B cell (primary cell): ENCODE results near the gene WARS2. TPM values are rescaled to one million over a fixed set of nuclear protein-coding genes. Genes with fewer than 3 reads are reported as not detected.

Source experiments
- ATAC-seq: fragments of 200-7000 bp; cut with Tn5 transposase; one replicate; pipeline ENCODE4 v1.10.0; 2021; ENCODE audit warnings: low read depth, mild to moderate bottlenecking, moderate number of reproducible peaks, moderate library complexity
- CTCF ChIA-PET: fragments of 350-600 bp; sonication (Branson Sonifier 250); formaldehyde crosslinking; loops from one replicate; lab custom pipeline; 2021; ENCODE audit warnings: antibody characterized with exemption, inconsistent platforms; lab: Charles Lee
- POLR2A ChIA-PET: fragments of 350-600 bp; sonication (Branson Sonifier 250); formaldehyde crosslinking; loops from one replicate; lab custom pipeline; 2021; ENCODE audit warnings: antibody characterized with exemption; lab: Charles Lee
- DNase-seq: peaks from one replicate; pipeline ENCODE4 v3.0.0; 2013
- H2AFZ ChIP-seq: 2 replicates; pipeline ENCODE4 v1.6.1; 2012; ENCODE audit warnings: mild to moderate bottlenecking, low read depth, low read length; ENCODE audit not compliant: insufficient read depth, poor library complexity, severe bottlenecking
- H3K27ac ChIP-seq, 2 donors: 1 replicate in 1 of 2; 2 replicates in 1 of 2; pipeline ENCODE4 v1.5.1; 2012 to 2013; ENCODE audit warnings: low read length in 2 of 2, mild to moderate bottlenecking in 2 of 2, moderate library complexity in 1 of 2
- H3K27me3 ChIP-seq, 4 experiments: fragments of 200-600 bp in 1 of 4; sonication (generic) in 1 of 4; replicated peaks in 1 of 4; 1 replicate in 2 of 4; 2 replicates in 2 of 4; pipeline versions ENCODE4 v1.6.1 to v1.7.0; 2013 to 2016; ENCODE audit warnings: low read length in 3 of 4, mild to moderate bottlenecking in 2 of 4, mixed read lengths in 1 of 4, moderate library complexity in 1 of 4; ENCODE audit not compliant: insufficient read depth in 4 of 4, control insufficient read depth in 3 of 4; ENCODE audit errors: control extremely low read depth in 1 of 4
- H3K36me3 ChIP-seq, 2 experiments: replicated peaks in 1 of 2; 1 replicate in 1 of 2; 2 replicates in 1 of 2; pipeline versions ENCODE4 v1.6.1 to v1.7.1; 2013; ENCODE audit warnings: low read length in 1 of 2; ENCODE audit not compliant: insufficient read depth in 2 of 2, control insufficient read depth in 1 of 2; ENCODE audit errors: control extremely low read depth in 1 of 2, extremely low read depth in 1 of 2
- H3K4me1 ChIP-seq, 2 donors: fragments of 200-600 bp in 1 of 2; sonication (generic) in 1 of 2; 1 replicate in 1 of 2; 2 replicates in 1 of 2; pipeline versions ENCODE4 v1.5.1 to v1.6.1; 2013 to 2017; ENCODE audit warnings: low read length in 2 of 2; ENCODE audit not compliant: control insufficient read depth in 2 of 2, insufficient read depth in 2 of 2
- H3K4me2 ChIP-seq: replicated peaks from 2 replicates; pipeline ENCODE3; 2012; ENCODE audit warnings: mild to moderate bottlenecking, low read depth, low read length; ENCODE audit not compliant: poor library complexity, severe bottlenecking
- H3K4me3 ChIP-seq, 5 experiments: fragments of 200-600 bp in 1 of 5; sonication (generic) in 1 of 5; 1 replicate in 3 of 5; 2 replicates in 2 of 5; pipeline versions ENCODE4 v1.5.1 to v1.7.0; 2011 to 2016; ENCODE audit warnings: low read length in 4 of 5, mild to moderate bottlenecking in 4 of 5, low read depth in 2 of 5, control low read depth in 1 of 5, moderate library complexity in 1 of 5; ENCODE audit not compliant: insufficient read depth in 1 of 5; ENCODE audit errors: control extremely low read depth in 1 of 5, extremely low read depth in 1 of 5
- H3K79me2 ChIP-seq: fragments of 200-600 bp; sonication (generic); one replicate; pipeline ENCODE4 v1.6.0; 2016; ENCODE audit warnings: low read length; ENCODE audit not compliant: control insufficient read depth, insufficient read depth
- H3K9ac ChIP-seq: fragments of 200-600 bp; sonication (generic); 2 replicates; pipeline ENCODE4 v1.6.1; 2017; ENCODE audit warnings: mild to moderate bottlenecking, low read length, moderate library complexity
- H3K9me3 ChIP-seq, 3 donors: one replicate each; pipeline versions ENCODE4 v1.6.1 to v1.7.1; 2013; ENCODE audit warnings: low read length in 2 of 3; ENCODE audit not compliant: control insufficient read depth in 2 of 3, insufficient read depth in 1 of 3; ENCODE audit errors: control extremely low read depth in 1 of 3
- H4K20me1 ChIP-seq: 2 replicates; pipeline ENCODE4 v1.6.0; 2012; ENCODE audit warnings: mild to moderate bottlenecking, low read length; ENCODE audit not compliant: insufficient read depth, control insufficient read depth, poor library complexity, severe bottlenecking
- H3K27ac Mint-ChIP-seq: one replicate; pipeline ENCODE4 v1.8.0; 2021; ENCODE audit warnings: mixed read lengths
- H3K27me3 Mint-ChIP-seq: one replicate; pipeline ENCODE4 v1.8.0; 2021; ENCODE audit warnings: mixed read lengths
- H3K4me1 Mint-ChIP-seq: one replicate; pipeline ENCODE4 v1.8.0; 2021; ENCODE audit warnings: mixed read lengths
- H3K4me3 Mint-ChIP-seq: one replicate; pipeline ENCODE4 v1.8.0; 2021; ENCODE audit warnings: mixed read lengths
- H3K9me3 Mint-ChIP-seq: one replicate; pipeline ENCODE4 v1.8.0; 2022; ENCODE audit warnings: mixed read lengths; ENCODE audit not compliant: insufficient read depth
- EZH2 ChIP-seq: IDR thresholded peaks from 2 replicates; pipeline ENCODE4 v1.6.1; 2012; ENCODE audit warnings: borderline replicate concordance, low read depth, mild to moderate bottlenecking, moderate library complexity, low read length; ENCODE audit not compliant: insufficient read depth, poor library complexity, severe bottlenecking
- WGBS: methylation state at CpG from one replicate; pipeline ENCODE4 v1.1.5; 2013; ENCODE audit warnings: missing lambda C conversion rate; ENCODE audit not compliant: insufficient coverage; 5-methylcytosine and 5-hydroxymethylcytosine counted together
- intact Hi-C: fragments of 100-400 bp; cut with micrococcal nuclease; formaldehyde crosslinking; loops from one replicate; pipeline ENCODE4 v1.10.0; 2022
- polyA plus RNA-seq: library from polyadenylated mRNA; depleted of rRNA; stranded (reverse); fragments of >200 nt; gene quantifications from 2 replicates; pipeline ENCODE4 v1.2.3, GENCODE V29; 2012
- total RNA-seq, 2 donors: library from RNA; stranded (reverse); fragments of 120-200 nt in 1 of 2; gene quantifications; 1 replicate in 1 of 2; 2 replicates in 1 of 2; pipeline versions ENCODE4 v1.2.3 to v1.2.4, GENCODE V29; 2013 to 2022
- TF ChIP-seq, protein P1 (sequence below): fragments of 200-600 bp; IDR thresholded peaks from one replicate; pipeline ENCODE4 v1.8.0; 2022; ENCODE audit warnings: antibody characterized with exemption, mild to moderate bottlenecking

Gene WARS2
- total and polyA plus RNA-seq, 2 donors (not counting 1 experiment from before 2014, with no cell fraction given), result 4.2 to 14.3 TPM

DNA sequence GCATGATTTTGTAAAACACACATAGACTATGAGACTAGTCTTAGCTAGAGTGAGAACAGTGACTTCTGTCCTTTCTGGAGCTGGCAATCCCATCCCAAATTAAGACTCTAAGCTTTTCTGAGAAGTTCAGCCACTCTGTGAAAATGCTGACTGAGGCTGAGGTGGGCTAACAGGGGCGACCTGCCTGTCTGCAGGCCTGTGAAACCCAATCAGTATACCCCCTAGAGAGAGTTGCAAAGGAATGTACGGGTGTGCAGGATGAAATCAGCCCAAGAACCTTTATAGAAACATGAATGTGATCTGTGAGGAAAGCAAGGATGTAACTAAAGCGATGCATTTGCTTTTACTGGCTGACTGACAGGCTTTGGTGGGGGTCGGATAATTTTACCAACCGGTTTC is 136.3 kb downstream of the WARS2 start:
- H3K36me3 ChIP-seq, result no peaks in the 10 kb centered on the region
- no peak overlapping the region for H3K9ac ChIP-seq
- peaks cover 74% of the 10 kb centered on the region for H3K27me3 Mint-ChIP-seq
- peaks cover 0 to 57% (median 3%) of the 10 kb centered on the region in 3 donors for H3K9me3 ChIP-seq
- ChIA-PET CTCF (no interaction called here), POLR2A (no interaction called here)
- no peak overlapping the region for H3K4me2 ChIP-seq
- H3K27ac Mint-ChIP-seq, result no peak overlapping the region
- no peak for TF ChIP-seq EZH2
- TF ChIP-seq, protein P1, sequence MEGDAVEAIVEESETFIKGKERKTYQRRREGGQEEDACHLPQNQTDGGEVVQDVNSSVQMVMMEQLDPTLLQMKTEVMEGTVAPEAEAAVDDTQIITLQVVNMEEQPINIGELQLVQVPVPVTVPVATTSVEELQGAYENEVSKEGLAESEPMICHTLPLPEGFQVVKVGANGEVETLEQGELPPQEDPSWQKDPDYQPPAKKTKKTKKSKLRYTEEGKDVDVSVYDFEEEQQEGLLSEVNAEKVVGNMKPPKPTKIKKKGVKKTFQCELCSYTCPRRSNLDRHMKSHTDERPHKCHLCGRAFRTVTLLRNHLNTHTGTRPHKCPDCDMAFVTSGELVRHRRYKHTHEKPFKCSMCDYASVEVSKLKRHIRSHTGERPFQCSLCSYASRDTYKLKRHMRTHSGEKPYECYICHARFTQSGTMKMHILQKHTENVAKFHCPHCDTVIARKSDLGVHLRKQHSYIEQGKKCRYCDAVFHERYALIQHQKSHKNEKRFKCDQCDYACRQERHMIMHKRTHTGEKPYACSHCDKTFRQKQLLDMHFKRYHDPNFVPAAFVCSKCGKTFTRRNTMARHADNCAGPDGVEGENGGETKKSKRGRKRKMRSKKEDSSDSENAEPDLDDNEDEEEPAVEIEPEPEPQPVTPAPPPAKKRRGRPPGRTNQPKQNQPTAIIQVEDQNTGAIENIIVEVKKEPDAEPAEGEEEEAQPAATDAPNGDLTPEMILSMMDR, result no peak
- peaks cover 3 to 92% (median 72%) of the 10 kb centered on the region in 4 experiments for H3K27me3 ChIP-seq
- peaks cover 22 to 25% of the 10 kb centered on the region in 2 donors for H3K4me1 ChIP-seq
- H3K4me3 ChIP-seq, result no peak overlapping the region
- no peaks in the 10 kb centered on the region for H4K20me1 ChIP-seq
- no peak for DNase-seq
- ATAC-seq, result no peak
- no peak overlapping the region for H3K4me3 Mint-ChIP-seq
- H3K79me2 ChIP-seq, result no peaks in the 10 kb centered on the region
- intact Hi-C loops, result no loop called here
- peaks cover 26% of the 10 kb centered on the region for H3K4me1 Mint-ChIP-seq
- WGBS, result 40% methylated on average over 2 of the region's 5 CpGs
- H3K9me3 Mint-ChIP-seq, result peaks cover 4% of the 10 kb centered on the region
- no peak overlapping the region for H3K27ac ChIP-seq
- no peak overlapping the region for H2AFZ ChIP-seq

GRCh38 chr1:119003413-119004128 is 136.9 kb downstream of the WARS2 start:
- Histone ChIP-seq H3K9ac (no peak overlapping the region), H4K20me1 (no peaks in the 10 kb centered on the region), H3K79me2 (no peaks in the 10 kb centered on the region), H3K4me3 (no peak overlapping the region), H3K27me3 (peaks cover 3 to 92% (median 71%) of the 10 kb centered on the region in 4 experiments), H3K4me2 (no peak overlapping the region), H3K9me3 (peaks cover 0 to 59% (median 3%) of the 10 kb centered on the region in 3 donors), H3K27ac (no peak overlapping the region), H3K36me3 (no peaks in the 10 kb centered on the region), H3K4me1 (peaks cover 21% of the 10 kb centered on the region in 2 donors), H2AFZ (no peak overlapping the region)
- intact Hi-C loops, result no loop called here
- POLR2A ChIA-PET, result no interaction called here
- no peak for DNase-seq
- TF ChIP-seq, protein P1, result no peak
- no peak for TF ChIP-seq EZH2
- 54% methylated on average over 10 of the region's 14 CpGs for WGBS
- Mint-ChIP-seq H3K27ac (no peak overlapping the region), H3K4me3 (no peak overlapping the region), H3K9me3 (peaks cover 4% of the 10 kb centered on the region), H3K4me1 (peaks cover 21% of the 10 kb centered on the region), H3K27me3 (peaks cover 74% of the 10 kb centered on the region)
- CTCF ChIA-PET, result no interaction called here
- no peak for ATAC-seq
